Inferior parietal cortex (tissue), 1 donor: ENCODE measurements around the gene TNFRSF4.

Experiments used
- DNase-seq: peaks from one replicate; pipeline ENCODE4 v3.0.0-alpha.2; 2016; ENCODE audit errors: extremely low spot score

Gene TNFRSF4

DNA sequence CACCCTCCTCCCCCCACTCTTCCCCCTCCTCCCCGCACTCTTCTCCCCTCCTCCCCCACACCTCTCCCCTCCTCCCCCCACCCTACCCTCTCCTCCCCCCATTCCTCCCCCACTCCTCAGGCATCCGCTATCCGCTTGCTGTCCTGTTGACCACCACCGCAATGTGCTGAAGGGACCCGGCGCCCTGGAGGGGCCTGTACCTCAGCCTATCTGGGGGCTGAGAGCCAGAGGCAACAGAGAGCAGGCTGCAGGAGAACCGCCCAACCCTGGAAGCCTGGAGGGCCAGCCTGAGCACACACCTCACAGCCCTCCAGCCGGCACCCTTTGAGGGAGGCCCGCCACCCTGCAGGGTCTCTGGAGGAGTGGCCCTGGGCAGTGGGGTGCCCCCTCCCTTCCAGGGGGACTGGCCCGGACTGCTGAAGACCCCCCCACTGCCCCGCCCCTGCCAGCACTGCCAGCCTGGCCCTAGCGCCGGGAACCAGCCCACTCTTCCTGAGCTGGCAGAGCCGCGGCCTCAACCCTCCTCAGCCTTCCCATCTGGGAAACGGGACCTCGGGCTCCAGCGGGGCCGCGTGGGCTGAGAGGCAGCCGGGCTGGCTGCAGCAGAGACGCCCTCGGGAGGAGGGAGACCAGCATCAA is 31.3 kb upstream of the TNFRSF4 start:
- no peak for DNase-seq

- no peak for DNase-seq
Measured at GRCh38 chr1:1244192-1244811, 30.3 kb upstream of the TNFRSF4 start.

DNA sequence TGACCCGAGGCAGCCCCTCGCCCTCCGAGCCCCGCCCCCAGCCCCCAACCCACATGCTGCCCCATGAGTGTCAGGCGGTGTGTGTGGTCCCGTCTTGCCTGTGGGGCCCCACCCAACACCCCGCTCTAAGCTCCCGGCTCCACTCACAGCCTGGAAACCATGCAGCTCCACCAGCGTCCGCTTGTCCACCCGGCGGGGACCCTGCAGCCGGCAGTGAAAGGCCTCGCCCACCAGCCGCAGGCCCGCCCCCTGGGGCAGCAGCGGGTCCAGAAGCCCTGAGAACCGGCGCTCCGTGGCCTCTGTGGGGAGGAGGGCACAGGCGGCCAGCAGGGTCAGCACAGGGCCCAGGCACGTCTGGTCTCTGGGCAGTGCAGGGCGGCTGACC is 29.8 kb upstream of the TNFRSF4 start:
- no peak for DNase-seq

DNA sequence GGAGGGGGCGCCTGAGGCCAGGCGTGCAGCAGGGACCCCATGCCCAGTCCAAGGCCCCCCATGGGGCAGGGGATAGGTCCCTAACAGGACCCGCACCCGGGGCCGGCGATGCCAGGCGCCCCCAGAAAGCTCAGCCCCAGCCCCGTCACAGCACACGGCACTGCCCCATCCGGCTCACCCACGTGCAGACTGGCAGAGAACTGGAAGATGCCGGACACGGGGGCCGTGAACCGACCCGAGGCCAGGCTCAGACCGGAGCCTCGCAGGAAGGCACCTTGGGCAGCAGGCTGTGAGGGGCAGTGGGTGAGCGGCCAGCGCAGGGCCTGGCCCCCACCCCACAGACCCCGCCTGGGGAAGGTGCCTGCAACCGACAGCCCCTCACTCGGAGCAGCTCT is 29.3 kb upstream of the TNFRSF4 start:
- no peak for DNase-seq

GRCh38 chr1:1242461-1243265 is 28.7 kb upstream of the TNFRSF4 start:
- no peak for DNase-seq

DNA sequence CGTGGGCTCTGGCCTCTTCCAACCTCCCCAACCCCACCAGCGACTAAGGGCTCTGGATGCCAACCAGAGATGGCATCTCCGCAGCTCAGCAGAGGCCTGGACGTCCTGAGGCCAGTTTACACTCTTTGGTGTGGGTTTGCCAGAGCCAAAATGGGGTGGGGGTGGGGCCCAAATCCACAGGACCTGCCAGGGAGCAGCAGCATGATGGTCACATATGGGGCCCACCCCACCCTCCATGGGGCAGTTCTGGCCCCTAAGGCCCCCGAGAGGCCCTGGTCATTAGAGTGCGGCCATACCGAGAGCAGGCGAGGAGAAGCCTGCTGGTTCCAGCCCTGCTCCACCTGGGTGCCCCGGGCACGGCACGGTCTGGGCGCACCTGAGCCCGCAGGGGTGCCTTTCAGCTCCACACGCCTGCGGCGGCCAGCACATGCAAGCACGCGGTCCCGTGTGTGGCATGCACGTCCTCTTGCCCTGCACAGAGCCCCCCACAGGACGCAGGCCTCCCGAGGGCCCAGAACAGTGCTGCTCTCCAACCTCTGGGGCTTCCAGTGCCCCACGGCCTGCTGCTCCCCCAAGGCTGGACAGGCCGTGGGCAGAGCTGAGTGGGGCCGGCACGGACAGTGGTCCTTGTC is 27.8 kb upstream of the TNFRSF4 start:
- no peak for DNase-seq

- DNase-seq: no peak
Measured at GRCh38 chr1:1240822-1241587, 27.1 kb upstream of the TNFRSF4 start.

GRCh38 chr1:1240348-1240732 is 26.4 kb upstream of the TNFRSF4 start:
- DNase-seq: no peak

GRCh38 chr1:1239614-1240347 is 25.8 kb upstream of the TNFRSF4 start:
- DNase-seq: no peak

GRCh38 chr1:1239227-1239613 is 25.3 kb upstream of the TNFRSF4 start:
- no peak for DNase-seq

DNA sequence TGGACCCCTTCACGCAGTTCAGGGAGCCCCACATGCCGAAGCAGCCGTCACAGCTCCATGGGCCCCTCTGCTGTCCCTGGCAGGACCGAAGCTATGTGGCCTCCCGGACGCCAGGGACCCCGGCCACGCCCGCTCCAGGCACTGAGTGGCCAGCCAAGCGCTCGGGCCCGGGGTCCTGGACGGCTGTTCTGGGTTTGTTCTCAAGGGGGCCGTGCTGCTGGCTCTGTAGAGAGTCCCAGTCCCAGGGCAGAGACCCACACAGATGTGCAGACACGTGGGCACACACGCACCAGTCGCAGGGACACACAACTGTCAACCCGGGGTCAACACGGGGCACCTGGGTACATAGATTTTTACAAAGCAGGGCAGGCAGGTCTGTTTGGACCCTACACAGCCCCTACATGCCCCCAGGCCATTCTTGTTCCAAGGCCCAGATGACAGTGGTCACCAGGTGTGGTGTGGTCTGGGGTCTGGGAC is 24.8 kb upstream of the TNFRSF4 start:
- DNase-seq: no peak

DNA sequence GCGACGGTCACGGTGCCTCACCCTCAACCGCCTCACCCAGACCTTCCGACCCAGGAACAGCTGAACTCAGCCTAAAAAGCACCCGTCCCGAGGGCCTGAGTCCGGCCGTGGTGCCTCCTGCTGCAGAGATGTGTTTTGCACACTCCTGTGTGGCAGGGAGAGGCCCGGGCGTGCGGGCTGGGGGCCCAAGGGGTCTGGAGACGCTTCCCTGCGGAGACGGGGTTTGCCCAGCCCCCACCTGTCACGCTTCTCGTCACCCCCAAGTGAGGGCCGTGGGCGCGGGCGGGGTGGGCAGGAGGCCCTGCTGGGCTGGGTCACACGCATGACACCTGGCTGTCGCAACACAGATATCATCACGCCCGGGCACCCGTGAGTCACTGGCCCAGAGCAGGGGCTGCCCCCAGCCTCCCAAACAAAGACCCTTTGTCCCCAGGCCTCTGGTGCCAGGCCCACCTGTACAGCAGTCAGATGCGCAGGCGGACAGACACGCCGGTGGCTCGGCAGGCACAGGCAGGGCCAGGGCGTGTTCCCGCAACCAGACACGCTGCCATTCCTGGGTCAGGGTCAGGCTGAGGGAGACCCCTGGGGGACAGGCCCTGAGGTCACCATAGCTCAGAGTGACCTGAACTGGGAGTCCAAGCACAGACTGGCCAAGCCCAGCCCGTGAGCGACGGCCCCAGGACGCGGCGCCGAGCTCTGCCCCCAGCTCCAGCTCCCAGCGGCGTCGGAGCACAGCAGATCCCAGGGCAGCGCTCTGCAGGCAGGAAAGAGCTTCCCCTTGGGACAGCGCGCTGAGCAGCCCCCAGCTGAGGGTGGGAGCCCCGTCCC is 24.1 kb upstream of the TNFRSF4 start:
- DNase-seq: no peak

GRCh38 chr1:1236945-1237873 is 23.3 kb upstream of the TNFRSF4 start:
- no peak for DNase-seq

DNA sequence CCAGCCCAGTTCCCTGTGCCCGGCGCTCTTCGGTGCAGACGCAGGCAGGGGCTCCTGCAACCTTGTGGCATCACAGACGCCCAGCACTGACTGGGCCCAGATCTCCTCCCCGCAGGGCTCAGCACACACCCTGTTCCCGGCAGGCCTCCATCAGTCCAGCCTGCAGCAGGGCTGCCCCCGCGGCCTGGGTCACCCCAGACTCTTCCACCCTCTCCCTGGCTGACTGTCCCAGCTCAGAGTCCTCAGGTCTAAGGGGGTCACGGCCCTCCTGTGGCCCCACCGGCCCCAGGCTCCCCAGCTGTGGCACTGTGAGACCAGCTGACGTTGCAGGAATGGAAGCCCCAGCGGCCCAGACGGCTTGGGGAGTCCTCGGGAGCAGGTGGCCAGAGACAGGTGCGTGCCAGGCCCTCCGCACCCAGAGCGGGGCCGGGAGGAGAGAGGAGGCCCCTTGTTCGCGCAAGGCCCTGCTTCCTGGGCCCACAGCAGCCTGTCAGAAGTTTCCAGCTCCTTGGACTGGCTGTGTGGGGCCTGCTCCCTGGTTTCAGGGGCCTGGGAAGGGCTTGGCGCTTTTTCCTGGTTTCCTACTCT is 22.3 kb upstream of the TNFRSF4 start:
- DNase-seq: no peak

GRCh38 chr1:1235016-1235744 is 21.2 kb upstream of the TNFRSF4 start:
- no peak for DNase-seq

- DNase-seq: no peak
Measured at GRCh38 chr1:1234180-1234808, 20.3 kb upstream of the TNFRSF4 start.

DNA sequence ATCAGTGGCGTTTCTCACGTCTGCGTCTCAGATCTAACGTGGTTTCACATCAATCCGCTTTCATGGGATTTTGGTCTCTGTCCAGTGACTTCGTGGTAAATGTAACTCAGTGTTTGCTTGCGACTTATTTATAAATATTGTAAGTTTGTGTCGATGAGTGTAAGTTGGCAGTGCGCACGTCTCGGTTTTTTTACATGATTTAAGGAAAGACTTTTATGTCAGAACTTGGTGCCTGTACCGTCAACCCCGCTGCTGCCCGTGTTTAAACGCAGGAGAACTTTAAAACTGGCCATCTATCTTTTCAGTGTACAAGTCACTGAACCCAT is 19.6 kb upstream of the TNFRSF4 start:
- DNase-seq: no peak
